GM12878 (cell line): ENCODE data around the gene TMEM212. TPM values are rescaled to one million over a fixed set of nuclear protein-coding genes. Genes with fewer than 3 reads are reported as not detected.

Experiments used
- ATAC-seq: fragments of 200-7000 bp; cut with Tn5 transposase; 3 replicates; pipeline ENCODE4 v1.9.1; 2020; ENCODE audit warnings: mild to moderate bottlenecking, moderate library complexity
- BruUV-seq: library from RNA; stranded (reverse); fragments of 400-500 nt; replicated peaks from 2 replicates; lab custom pipeline; 2021; lab: Mats Ljungman, UMichigan
- CTCF ChIA-PET: fragments of 300-600 bp; sonication (Branson Sonifier 250); formaldehyde crosslinking; extraction: SDS; loops from one replicate; lab custom pipeline; 2021; ENCODE audit warnings: inconsistent platforms; lab: Yijun Ruan, JAX
- POLR2A ChIA-PET: fragments of 350-600 bp; formaldehyde crosslinking; extraction: SDS; loops from one replicate; lab custom pipeline; 2021; ENCODE audit warnings: inconsistent platforms; lab: Charles Lee
- RAD21 ChIA-PET: fragments of 300-600 bp; sonication (Branson Sonifier 250); formaldehyde crosslinking; loops from one replicate; lab custom pipeline; 2023; ENCODE audit warnings: antibody characterized with exemption; ENCODE audit not compliant: unreplicated experiment; lab: Charles Lee
- SMC1A ChIA-PET: fragments of 300-600 bp; sonication (Branson Sonifier 250); formaldehyde crosslinking; loops from one replicate; lab custom pipeline; 2023; ENCODE audit not compliant: unreplicated experiment, uncharacterized antibody; lab: Charles Lee
- DNase-seq: peaks from one replicate; pipeline ENCODE4 v3.0.0-alpha.2; 2011; ENCODE audit warnings: low read depth, low spot score
- FAIRE-seq: peaks from 3 replicates; lab custom pipeline; 2011; peaks lifted over from hg19 to GRCh38; lab: Jason Lieb, UNC
- H2AFZ ChIP-seq: 2 replicates; pipeline ENCODE4 v1.6.0; 2011; ENCODE audit warnings: low read depth, low read length, control low read depth; ENCODE audit not compliant: control insufficient read depth
- H3K27ac ChIP-seq: 2 replicates; pipeline ENCODE4 v1.5.1; 2011; ENCODE audit warnings: control low read depth; ENCODE audit not compliant: control insufficient read depth, insufficient read depth
- H3K27me3 ChIP-seq, 2 experiments: replicated peaks in 1 of 2; 2 replicates each; pipeline versions ENCODE4 v1.6.0 to v1.6.1; 2011; ENCODE audit warnings: low read length in 1 of 2; ENCODE audit not compliant: control insufficient read depth in 2 of 2, insufficient read depth in 2 of 2
- H3K36me3 ChIP-seq, 2 experiments: 2 replicates each; pipeline ENCODE4 v1.5.1; 2011; ENCODE audit warnings: low read length in 1 of 2; ENCODE audit not compliant: control insufficient read depth in 2 of 2, insufficient read depth in 2 of 2
- H3K4me1 ChIP-seq: 2 replicates; pipeline ENCODE4 v1.6.1; 2011; ENCODE audit warnings: mild to moderate bottlenecking, low read length, moderate library complexity, mixed read lengths; ENCODE audit not compliant: control insufficient read depth, insufficient read depth
- H3K4me2 ChIP-seq: 2 replicates; pipeline ENCODE4 v1.6.0; 2011; ENCODE audit warnings: control low read depth; ENCODE audit not compliant: control insufficient read depth, insufficient read depth
- H3K4me3 ChIP-seq: fragments of 200-600 bp; sonication (generic); 2 replicates; pipeline ENCODE4 v1.5.1; 2016
- H3K79me2 ChIP-seq: 2 replicates; pipeline ENCODE4 v1.6.0; 2011; ENCODE audit warnings: low read length; ENCODE audit not compliant: control insufficient read depth, insufficient read depth
- H3K9ac ChIP-seq: 2 replicates; pipeline ENCODE4 v1.8.0; 2011; ENCODE audit warnings: low read length, control low read depth, mixed read lengths; ENCODE audit not compliant: control insufficient read depth, insufficient read depth
- H3K9me3 ChIP-seq: replicated peaks from 3 replicates; pipeline ENCODE4 v1.5.1; 2011; ENCODE audit warnings: mild to moderate bottlenecking, low read length; ENCODE audit not compliant: control insufficient read depth, insufficient read depth
- H4K20me1 ChIP-seq: 2 replicates; pipeline ENCODE4 v1.6.0; 2011; ENCODE audit not compliant: control insufficient read depth, insufficient read depth
- ASH2L ChIP-seq: fragments of 300-600, 200-600 bp; sonication (generic); IDR thresholded peaks from 2 replicates; pipeline ENCODE4 v1.6.1; 2017; ENCODE audit warnings: low read depth, mild to moderate bottlenecking, borderline replicate concordance
- ATF7 ChIP-seq: fragments of 450-650 bp; IDR thresholded peaks from 2 replicates; pipeline ENCODE4 v1.6.1; 2016; ENCODE audit warnings: low read depth, mild to moderate bottlenecking
- HDAC2 ChIP-seq: fragments of 200-600 bp; sonication (generic); IDR thresholded peaks from 2 replicates; pipeline ENCODE4 v1.6.1; 2017
- MEF2B ChIP-seq: fragments of 450-650 bp; IDR thresholded peaks from 2 replicates; pipeline ENCODE4 v1.6.1; 2018; ENCODE audit warnings: mild to moderate bottlenecking, moderate library complexity; ENCODE audit not compliant: partially characterized antibody, poor library complexity, severe bottlenecking
- MTA2 ChIP-seq: fragments of 450-650 bp; IDR thresholded peaks from 2 replicates; pipeline ENCODE4 v1.6.1; 2016; ENCODE audit warnings: low read depth, mild to moderate bottlenecking, moderate library complexity
- NBN ChIP-seq: fragments of 450-650 bp; IDR thresholded peaks from 2 replicates; pipeline ENCODE4 v1.6.1; 2016
- NFIC ChIP-seq: IDR thresholded peaks from 2 replicates; pipeline ENCODE4 v1.6.1; 2012; ENCODE audit warnings: low read depth, mild to moderate bottlenecking, inconsistent platforms, low read length, moderate library complexity
- PML ChIP-seq: IDR thresholded peaks from 2 replicates; pipeline ENCODE4 v1.6.1; 2012; ENCODE audit warnings: low read length, inconsistent platforms
- RAD21 ChIP-seq: IDR thresholded peaks from 2 replicates; pipeline ENCODE4 v1.6.1; 2011; ENCODE audit warnings: mild to moderate bottlenecking, low read depth, low read length, moderate library complexity; ENCODE audit not compliant: insufficient read depth
- RELB ChIP-seq: fragments of 450-650 bp; IDR thresholded peaks from 2 replicates; pipeline ENCODE4 v1.6.1; 2017; ENCODE audit warnings: low read depth, mild to moderate bottlenecking, moderate library complexity
- SIN3A ChIP-seq: IDR thresholded peaks from 2 replicates; pipeline ENCODE4 v1.6.1; 2012; ENCODE audit warnings: low read depth, low read length, improper control_type of control experiment
- TARDBP ChIP-seq: IDR thresholded peaks from 2 replicates; pipeline ENCODE4 v1.6.1; 2016; ENCODE audit warnings: borderline replicate concordance
- TBL1XR1 ChIP-seq: IDR thresholded peaks from 2 replicates; pipeline ENCODE4 v1.6.1; 2012; ENCODE audit warnings: low read depth, low read length, improper control_type of control experiment
- YY1 ChIP-seq: IDR thresholded peaks from 2 replicates; pipeline ENCODE4 v1.6.1; 2011; ENCODE audit warnings: low read depth, mild to moderate bottlenecking, low read length
- ZNF687 ChIP-seq: fragments of 450-650 bp; IDR thresholded peaks from 2 replicates; pipeline ENCODE4 v1.6.1; 2017; ENCODE audit warnings: mild to moderate bottlenecking, moderate library complexity
- WGBS: methylation state at CpG from one replicate; pipeline ENCODE4 v1.1.6; 2016; ENCODE audit warnings: low lambda C conversion rate; ENCODE audit not compliant: insufficient replicate concordance, insufficient coverage; ENCODE audit errors: missing lambda C conversion rate; 5-methylcytosine and 5-hydroxymethylcytosine counted together
- in situ Hi-C: fragments of 300-500 bp; cut with MboI; formaldehyde crosslinking; loops from 9 replicates; pipeline ENCODE4 v1.14.3; 2018; ENCODE audit warnings: mixed read lengths
- intact Hi-C: fragments of 100-400 bp; cut with micrococcal nuclease; formaldehyde crosslinking; loops from one replicate; pipeline ENCODE4 v1.14.2; 2022; ENCODE audit not compliant: unreplicated experiment
- polyA plus RNA-seq, 11 experiments: library from polyadenylated mRNA; depleted of rRNA in 4 of 11; unstranded in 6 of 11; stranded (reverse) in 5 of 11; fragments of >200 nt; fragmentation: Nextera tagmentation in 4 of 11; fragmentation: Illumina TruSeq in 1 of 11; extraction: Ambion mirVana in 4 of 11; extraction: Trizol in 1 of 11; gene quantifications; 1 replicate in 1 of 11; 2 replicates in 10 of 11; pipeline versions ENCODE4 v1.2.1 to v1.2.3, GENCODE V29; 2011 to 2016; ENCODE audit warnings: inconsistent platforms in 2 of 11, missing spikeins in 2 of 11, low read depth in 1 of 11
- total RNA-seq, 4 experiments: library from RNA; depleted of rRNA in 3 of 4; stranded (reverse); fragments of >200 nt in 3 of 4; fragmentation: Illumina TruSeq in 1 of 4; extraction: Trizol in 1 of 4; gene quantifications; 2 replicates each; pipeline versions ENCODE4 v1.2.1 to v1.2.3, GENCODE V29; 2013 to 2021

The TMEM212 gene
- total and polyA plus RNA-seq, 10 of the 15 experiments (the other 5 are each of a cell fraction or from before 2014, with no cell fraction given) = not detected

- Histone ChIP-seq H3K9ac (no peak overlapping the region), H3K79me2 (no peaks in the 10 kb centered on the region), H3K27ac (no peak overlapping the region), H3K4me3 (no peak overlapping the region), H2AFZ (no peak overlapping the region), H3K4me2 (no peak overlapping the region), H3K27me3 (no peaks in the 10 kb centered on the region; a peak in 1 of 4 replicates), H4K20me1 (no peaks in the 10 kb centered on the region), H3K9me3 (no peaks in the 10 kb centered on the region), H3K36me3 (no peaks in the 10 kb centered on the region), H3K4me1 (no peaks in the 10 kb centered on the region)
- no TSS peak for BruUV-seq
- no peak for TF ChIP-seq ASH2L
- TF ChIP-seq HDAC2 = no peak
- peak; percentile 24; the same call in 1 of the 2 replicates for TF ChIP-seq MTA2
- TF ChIP-seq SIN3A = no peak
- TF ChIP-seq TARDBP = no peak
- peak; percentile 64 for TF ChIP-seq ZNF687
- TF ChIP-seq ATF7 = peak; percentile 82
- TF ChIP-seq YY1 = no peak
- no peak for TF ChIP-seq MEF2B
- no peak for TF ChIP-seq TBL1XR1
- no peak for TF ChIP-seq RAD21
- TF ChIP-seq PML = no peak
- no peak for TF ChIP-seq RELB
- TF ChIP-seq NFIC = peak; percentile 15; the same call in 1 of the 2 replicates
- TF ChIP-seq NBN = no peak
- WGBS = 6% methylated on average over 4 of the region's 4 CpGs
- intact Hi-C loops = loop anchor here (2.0 kb wide), 1 partner anchor 14 kb away; no protein-coding TSS in a partner anchor
- RAD21 ChIA-PET = interaction anchor here (1.1 to 5.6 kb wide), 9 partner anchors 11 to 203 kb away, joined by 3 to 117 read pairs (median 16); no protein-coding TSS in a partner anchor
- FAIRE-seq (no peak), ATAC-seq (peak; percentile 59), DNase-seq (no peak)
- in situ Hi-C loops = no loop called here
- SMC1A ChIA-PET = interaction anchor here (0.6 to 5.4 kb wide), 18 partner anchors 8 to 630 kb away, joined by 3 to 106 read pairs (median 5); no protein-coding TSS in a partner anchor
- POLR2A ChIA-PET = interaction anchor here (0.8 to 4.0 kb wide), 12 partner anchors 10 to 30 kb away, joined by 3 to 40 read pairs (median 5); no protein-coding TSS in a partner anchor
- CTCF ChIA-PET = interaction anchor here (0.5 to 5.6 kb wide), 9 partner anchors 12 to 545 kb away, joined by 3 to 110 read pairs (median 7); no protein-coding TSS in a partner anchor
Observed at GRCh38 chr3:171817074-171817800, 25.9 kb upstream of the TMEM212 start.
